Measurements from ENCODE around the gene ANKS1B. TPM values are rescaled to one million over a fixed set of nuclear protein-coding genes. Genes with fewer than 3 reads are reported as not detected.

The ANKS1B gene
- total and polyA plus RNA-seq, 2 of the 4 experiments (the other 2 are of a cell fraction), result 0.17 to 0.18 TPM

- H3K9me1 ChIP-seq (ENCODE audit: insufficient read depth, low read length), result no peaks in the 10 kb centered on the region
- no CpG with 5 or more reads among the region's 4 CpGs for WGBS, 2 experiments (ENCODE audit: extremely low coverage in 2 of 2, insufficient read length in 1 of 2)
- TF ChIP-seq MAFK (IDR thresholded peaks at IDR 0.05; ENCODE audit: low read depth, low read length) (no peak), RCOR1 (IDR thresholded peaks at IDR 0.05; ENCODE audit: insufficient replicate concordance, low read length) (no peak), SMC3 (IDR thresholded peaks at IDR 0.05; ENCODE audit: low read depth, low read length) (no peak), FOS (IDR thresholded peaks at IDR 0.05; ENCODE audit: low read depth, low read length) (no peak), NFE2L2 (IDR thresholded peaks at IDR 0.05; ENCODE audit: low read depth, low read length) (no peak), MAZ (IDR thresholded peaks at IDR 0.05; ENCODE audit: borderline replicate concordance, low read depth, low read length) (no peak), CEBPB (IDR thresholded peaks at IDR 0.05; ENCODE audit: low read depth, low read length) (no peak), USF2 (IDR thresholded peaks at IDR 0.05; ENCODE audit: low read depth, low read length) (no peak), RAD21 (IDR thresholded peaks at IDR 0.05; ENCODE audit: low read length) (no peak), CTCF (conservative IDR thresholded peaks at IDR 0.05; ENCODE audit: low read depth, low read length) (no peak), POLR2A (IDR thresholded peaks at IDR 0.05; ENCODE audit: low read depth, low read length) (no peak), BHLHE40 (IDR thresholded peaks at IDR 0.05; ENCODE audit: low read depth, low read length) (no peak), CHD1 (IDR thresholded peaks at IDR 0.05; ENCODE audit: low read depth, low read length) (no peak), MXI1 (IDR thresholded peaks at IDR 0.05; ENCODE audit: borderline replicate concordance, low read depth, low read length) (no peak)
- no peak overlapping the region for H2AFZ ChIP-seq (replicated peaks; ENCODE audit: low read length, poor library complexity)
- no peak overlapping the region for H2BK20ac ChIP-seq (ENCODE audit: low read depth, low read length)
- no peaks in the 10 kb centered on the region for H4K20me1 ChIP-seq (ENCODE audit: insufficient read depth, low read length)
- no peak overlapping the region for H2BK120ac ChIP-seq (ENCODE audit: low read depth, low read length)
- H3K4me1 ChIP-seq (ENCODE audit: control insufficient read depth, insufficient read depth, low read length), result no peaks in the 10 kb centered on the region
- no peak overlapping the region for H3K4me2 ChIP-seq (ENCODE audit: low read depth, low read length)
- intact Hi-C loops (cut with micrococcal nuclease), result no loop called here
- no peak overlapping the region for H2BK15ac ChIP-seq (ENCODE audit: low read depth, low read length)
- H3K79me1 ChIP-seq (ENCODE audit: low read depth in 1 of 2, low read length in 2 of 2), result no peaks in the 10 kb centered on the region
- no peak overlapping the region for H3K4me3 ChIP-seq (ENCODE audit: insufficient read depth, low read depth, low read length)
- in situ Hi-C loops (cut with MboI; ENCODE audit: low sequenced_read_pairs), result no loop called here
- CTCF ChIA-PET, result no interaction called here
- H3K9ac ChIP-seq (ENCODE audit: low read depth, low read length), result no peak overlapping the region
- no peak overlapping the region for H3K27ac ChIP-seq (ENCODE audit: insufficient read depth, low read length)
- dilution Hi-C loops (cut with HindIII; ENCODE audit: low sequenced_read_pairs, unreplicated experiment), result no loop called here
- BruUV-seq (replicated peaks), result no TSS peak
- no peak overlapping the region for H2BK5ac ChIP-seq (ENCODE audit: low read depth, low read length, poor library complexity, severe bottlenecking)
- no peak overlapping the region for H4K5ac ChIP-seq (ENCODE audit: low read depth, low read length)
- H2AK9ac ChIP-seq (replicated peaks; ENCODE audit: low read depth, low read length, poor library complexity), result no peak overlapping the region
- no peaks in the 10 kb centered on the region for H3K9me3 ChIP-seq (ENCODE audit: control insufficient read depth, insufficient read depth, low read length)
- ATAC-seq (ENCODE audit: low read depth), result no peak
- H4K8ac ChIP-seq (ENCODE audit: low read depth in 2 of 2, low read length in 2 of 2), result no peak overlapping the region
- H3K4ac ChIP-seq (ENCODE audit: low read depth, low read length), result no peak overlapping the region
- H2AK5ac ChIP-seq (ENCODE audit: low read depth, low read length), result no peak overlapping the region
- DNase-seq, result no peak
- no peak overlapping the region for H3K23ac ChIP-seq (ENCODE audit: low read depth, low read length)
- POLR2A ChIA-PET (ENCODE audit: unreplicated experiment), result no interaction called here
- H3K27me3 ChIP-seq (ENCODE audit: control insufficient read depth, insufficient read depth, low read length), result 0 out of 2 replicates have a peak, but pooled peaks cover 2% of the 10 kb centered on the region
- no peak overlapping the region for H3K56ac ChIP-seq (ENCODE audit: extremely low read depth, insufficient read depth, low read length)
- no peak overlapping the region for H3K14ac ChIP-seq (replicated peaks; ENCODE audit: low read depth, low read length)
- no peak overlapping the region for H4K91ac ChIP-seq (ENCODE audit: insufficient read depth, low read depth, low read length)
- no peaks in the 10 kb centered on the region for H3K36me3 ChIP-seq (ENCODE audit: control insufficient read depth, insufficient read depth, low read length)
- H3K18ac ChIP-seq (ENCODE audit: low read depth, low read length), result no peak overlapping the region
Observed at GRCh38 chr12:98868538-98868937, 1116.2 kb downstream of the ANKS1B start.

All from IMR-90 (cell line).